ENCODE data around the gene ACADSB. TPM values are rescaled to one million over a fixed set of nuclear protein-coding genes. Genes with fewer than 3 reads are reported as not detected.

Gene ACADSB
- total RNA-seq, 2 donors from 2014 or later, result 40.4 to 58.7 TPM

DNA sequence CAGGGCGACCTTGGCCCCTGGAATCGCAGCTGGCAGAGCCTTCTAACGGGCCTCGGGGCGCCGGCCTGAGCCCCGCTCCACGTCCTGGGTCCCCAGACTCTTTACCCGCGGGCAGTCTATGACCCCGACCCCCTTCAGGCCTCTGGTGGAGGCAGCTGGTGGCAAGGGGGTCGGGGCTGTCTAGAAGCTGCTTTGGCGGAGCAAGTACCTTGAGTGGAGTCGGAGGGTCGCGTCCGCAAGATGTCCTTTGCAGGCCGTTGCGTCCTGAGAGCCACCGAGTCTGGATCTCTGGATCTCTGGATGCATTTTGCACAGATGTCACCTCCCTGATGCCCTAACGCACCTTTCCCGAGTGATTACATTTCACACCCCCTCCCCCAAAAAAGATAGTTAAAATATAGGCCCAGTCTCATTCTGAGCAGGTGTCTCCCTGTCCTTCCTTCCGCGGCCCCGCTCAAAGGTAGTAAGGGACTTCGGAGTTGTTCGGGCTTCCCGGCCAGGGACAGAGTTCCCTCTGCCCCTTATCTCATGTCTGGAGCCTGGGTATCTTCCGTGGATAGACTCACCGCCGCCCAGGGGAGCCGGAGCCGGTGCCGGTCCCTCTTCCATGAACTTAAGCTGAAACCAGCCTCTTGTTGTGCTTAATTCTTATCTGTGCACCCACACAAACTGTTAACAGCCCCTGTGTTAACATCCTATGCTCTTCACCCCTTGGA is 457 bp downstream of the ACADSB start:
- Histone ChIP-seq H3K4me3 (ENCODE audit: low read length) (peak overlapping the region; percentile 92), H3K36me3 (ENCODE audit: control insufficient read depth, insufficient read depth, low read length) (no peaks in the 10 kb centered on the region), H3K27me3 (ENCODE audit: control insufficient read depth, insufficient read depth, low read length, poor library complexity, severe bottlenecking) (no peaks in the 10 kb centered on the region), H3K27ac (ENCODE audit: low read depth, low read length) (peak overlapping the region; percentile 51), H3K9ac (ENCODE audit: extremely low read depth, low read length, poor library complexity, severe bottlenecking) (peak overlapping the region; percentile 48), H3K9me3 (ENCODE audit: control insufficient read depth, low read length) (no peaks in the 10 kb centered on the region), H3K4me1 (ENCODE audit: control insufficient read depth, insufficient read depth, low read length) (peaks cover 10% of the 10 kb centered on the region)
- Mint-ChIP-seq H3K27me3 (ENCODE audit: insufficient read depth) (no peaks in the 10 kb centered on the region), H3K4me3 (peak overlapping the region; percentile 93), H3K4me1 (peaks cover 37% of the 10 kb centered on the region), H3K36me3 (ENCODE audit: low read depth) (peaks cover 28% of the 10 kb centered on the region), H3K27ac (peak overlapping the region; percentile 96), H3K9me3 (peaks cover 9% of the 10 kb centered on the region)
- 0 to 2% methylated on average over 25 to 33 of the region's 34 CpGs for WGBS, 2 experiments (ENCODE audit: insufficient coverage in 1 of 2, insufficient read length in 1 of 2)
- TF ChIP-seq, protein P1, sequence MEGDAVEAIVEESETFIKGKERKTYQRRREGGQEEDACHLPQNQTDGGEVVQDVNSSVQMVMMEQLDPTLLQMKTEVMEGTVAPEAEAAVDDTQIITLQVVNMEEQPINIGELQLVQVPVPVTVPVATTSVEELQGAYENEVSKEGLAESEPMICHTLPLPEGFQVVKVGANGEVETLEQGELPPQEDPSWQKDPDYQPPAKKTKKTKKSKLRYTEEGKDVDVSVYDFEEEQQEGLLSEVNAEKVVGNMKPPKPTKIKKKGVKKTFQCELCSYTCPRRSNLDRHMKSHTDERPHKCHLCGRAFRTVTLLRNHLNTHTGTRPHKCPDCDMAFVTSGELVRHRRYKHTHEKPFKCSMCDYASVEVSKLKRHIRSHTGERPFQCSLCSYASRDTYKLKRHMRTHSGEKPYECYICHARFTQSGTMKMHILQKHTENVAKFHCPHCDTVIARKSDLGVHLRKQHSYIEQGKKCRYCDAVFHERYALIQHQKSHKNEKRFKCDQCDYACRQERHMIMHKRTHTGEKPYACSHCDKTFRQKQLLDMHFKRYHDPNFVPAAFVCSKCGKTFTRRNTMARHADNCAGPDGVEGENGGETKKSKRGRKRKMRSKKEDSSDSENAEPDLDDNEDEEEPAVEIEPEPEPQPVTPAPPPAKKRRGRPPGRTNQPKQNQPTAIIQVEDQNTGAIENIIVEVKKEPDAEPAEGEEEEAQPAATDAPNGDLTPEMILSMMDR (conservative IDR thresholded peaks at IDR 0.05), result no peak
- DNase-seq, result peak; percentile 70

DNA sequence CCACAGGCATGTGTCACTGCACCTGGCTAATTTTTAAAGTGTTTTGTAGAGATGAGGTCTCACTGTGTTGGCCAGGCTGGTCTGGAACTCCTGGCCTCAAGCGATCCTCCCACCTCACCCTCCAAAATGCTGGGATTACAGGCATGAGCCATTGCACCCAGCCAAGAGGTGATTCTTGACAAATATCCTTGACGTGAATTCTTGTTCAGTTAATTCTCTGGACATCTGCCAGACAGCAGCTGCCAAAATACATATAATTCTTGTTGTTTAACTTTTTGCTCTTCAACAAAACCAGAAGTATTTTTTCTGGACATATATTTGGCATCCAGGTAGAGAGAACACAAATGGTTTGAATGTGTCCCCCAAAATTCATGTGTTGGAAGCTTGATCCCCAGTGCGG is 3.2 kb downstream of the ACADSB start:
- no peak overlapping the region for H3K27ac Mint-ChIP-seq
- H3K9ac ChIP-seq (ENCODE audit: extremely low read depth, low read length, poor library complexity, severe bottlenecking), result no peak overlapping the region

DNA sequence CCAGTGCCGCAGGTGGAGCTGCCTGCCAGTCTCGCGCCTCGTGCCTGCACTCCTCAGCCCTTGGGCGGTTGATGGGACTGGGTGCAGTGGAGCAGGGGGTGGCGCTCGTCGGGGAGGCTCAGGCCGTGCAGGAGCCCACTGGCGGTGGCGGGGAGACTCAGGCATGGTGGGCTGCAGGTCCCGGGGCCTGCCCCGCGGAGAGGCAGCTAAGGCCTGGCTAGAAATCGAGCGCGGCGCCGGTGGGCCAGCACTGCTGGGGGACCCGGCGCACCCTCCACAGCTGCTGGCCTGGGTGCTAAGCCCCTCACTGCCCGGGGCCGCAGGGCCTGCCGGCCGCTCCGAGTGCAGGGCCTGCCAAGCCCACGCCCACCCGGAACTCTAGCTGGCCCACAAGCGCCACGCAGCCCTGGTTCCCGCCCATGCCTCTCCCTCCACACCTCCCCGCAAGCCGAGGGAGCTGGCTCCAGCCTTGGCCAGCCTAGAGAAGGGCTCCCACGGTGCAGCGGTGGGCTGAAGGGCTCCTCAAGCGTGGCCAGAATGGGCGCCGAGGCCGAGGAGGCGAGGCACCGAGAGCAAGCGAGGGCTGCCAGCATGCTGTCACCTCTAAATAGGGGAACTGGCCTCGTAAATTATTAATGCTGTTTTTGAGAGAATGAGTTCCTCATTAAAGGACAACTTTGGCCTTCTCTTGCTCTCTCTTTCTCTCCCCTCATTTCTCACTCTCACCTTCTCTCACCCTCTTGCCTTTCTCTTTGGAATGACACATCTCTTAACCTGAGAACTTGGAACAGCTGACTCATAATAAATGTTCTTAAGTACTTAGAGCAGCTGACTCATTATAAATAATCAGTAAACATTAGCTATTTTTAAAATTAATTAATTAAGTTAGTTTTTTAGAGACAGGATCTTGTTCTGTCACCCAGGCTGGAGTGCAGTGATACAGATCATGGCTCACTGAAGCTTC is 4.9 kb downstream of the ACADSB start:
- Mint-ChIP-seq H3K27ac (no peak overlapping the region), H3K4me1 (peaks cover 40% of the 10 kb centered on the region), H3K27me3 (ENCODE audit: insufficient read depth) (no peaks in the 10 kb centered on the region), H3K36me3 (ENCODE audit: low read depth) (peaks cover 49% of the 10 kb centered on the region), H3K4me3 (no peak overlapping the region), H3K9me3 (peaks cover 13% of the 10 kb centered on the region)
- whole genome bisulfite sequencing, 2 experiments (ENCODE audit: insufficient coverage in 1 of 2, insufficient read length in 1 of 2), result 94 to 96% methylated on average over 24 to 43 of the region's 43 CpGs
- no peak for DNase-seq
- Histone ChIP-seq H3K9me3 (ENCODE audit: control insufficient read depth, low read length) (no peaks in the 10 kb centered on the region), H3K36me3 (ENCODE audit: control insufficient read depth, insufficient read depth, low read length) (no peaks in the 10 kb centered on the region), H3K9ac (ENCODE audit: extremely low read depth, low read length, poor library complexity, severe bottlenecking) (no peak overlapping the region), H3K27me3 (ENCODE audit: control insufficient read depth, insufficient read depth, low read length, poor library complexity, severe bottlenecking) (no peaks in the 10 kb centered on the region), H3K4me1 (ENCODE audit: control insufficient read depth, insufficient read depth, low read length) (no peaks in the 10 kb centered on the region), H3K27ac (ENCODE audit: low read depth, low read length) (no peak overlapping the region), H3K4me3 (ENCODE audit: low read length) (no peak overlapping the region)
- TF ChIP-seq, protein P1 (conservative IDR thresholded peaks at IDR 0.05), result no peak

More for the DNA sequence above, 3.2 kb downstream of the ACADSB start:
- no peaks in the 10 kb centered on the region for H3K9me3 ChIP-seq (ENCODE audit: control insufficient read depth, low read length)
- no peaks in the 10 kb centered on the region for H3K27me3 ChIP-seq (ENCODE audit: control insufficient read depth, insufficient read depth, low read length, poor library complexity, severe bottlenecking)
- H3K4me1 ChIP-seq (ENCODE audit: control insufficient read depth, insufficient read depth, low read length), result no peaks in the 10 kb centered on the region
- Mint-ChIP-seq H3K9me3 (peaks cover 9% of the 10 kb centered on the region), H3K36me3 (ENCODE audit: low read depth) (peaks cover 41% of the 10 kb centered on the region), H3K27me3 (ENCODE audit: insufficient read depth) (no peaks in the 10 kb centered on the region), H3K4me3 (no peak overlapping the region), H3K4me1 (peaks cover 39% of the 10 kb centered on the region)
- H3K4me3 ChIP-seq (ENCODE audit: low read length), result no peak overlapping the region
- WGBS, 2 experiments (ENCODE audit: insufficient coverage in 1 of 2, insufficient read length in 1 of 2), result 80 to 93% methylated on average over 1 to 3 of the region's 3 CpGs
- H3K27ac ChIP-seq (ENCODE audit: low read depth, low read length), result no peak overlapping the region
- DNase-seq, result no peak
- TF ChIP-seq, protein P1 (conservative IDR thresholded peaks at IDR 0.05), result no peak
- H3K36me3 ChIP-seq (ENCODE audit: control insufficient read depth, insufficient read depth, low read length), result no peaks in the 10 kb centered on the region
